GM12878 (cell line): ENCODE results near the gene GTF3A. TPM values are rescaled to one million over a fixed set of nuclear protein-coding genes. Genes with fewer than 3 reads are reported as not detected.

Experiments
- CEBPB ChIP-seq, 2 experiments: fragments of 150-350 bp in 1 of 2; IDR thresholded peaks; 2 replicates each; pipeline ENCODE4 v1.6.1; 2012 to 2014; ENCODE audit warnings: low read depth in 2 of 2, low read length in 2 of 2, borderline replicate concordance in 1 of 2, inconsistent platforms in 1 of 2
- CREM ChIP-seq: IDR thresholded peaks from 2 replicates; pipeline ENCODE4 v1.6.1; 2014; ENCODE audit warnings: antibody characterized with exemption, low read depth
- LARP7 ChIP-seq: fragments of 450-650 bp; IDR thresholded peaks from 2 replicates; pipeline ENCODE4 v1.6.1; 2017; ENCODE audit warnings: mild to moderate bottlenecking
- MEF2A ChIP-seq: IDR thresholded peaks from 2 replicates; pipeline ENCODE4 v1.6.1; 2011; ENCODE audit warnings: low read depth, mild to moderate bottlenecking, low read length, moderate library complexity; ENCODE audit not compliant: insufficient read depth
- MYB ChIP-seq: fragments of 150-350 bp; IDR thresholded peaks from 2 replicates; pipeline ENCODE4 v1.6.1; 2014; ENCODE audit warnings: mild to moderate bottlenecking, low read depth, low read length, borderline replicate concordance
- PML ChIP-seq: IDR thresholded peaks from 2 replicates; pipeline ENCODE4 v1.6.1; 2012; ENCODE audit warnings: low read length, inconsistent platforms
- POLR2AphosphoS2 ChIP-seq: IDR thresholded peaks from 2 replicates; pipeline ENCODE4 v1.6.1; 2011; ENCODE audit warnings: low read depth, mild to moderate bottlenecking, low read length, improper control_type of control experiment, moderate library complexity
- TCF7 ChIP-seq: IDR thresholded peaks from 2 replicates; pipeline ENCODE4 v1.6.1; 2014; ENCODE audit warnings: antibody characterized with exemption, borderline replicate concordance
- polyA plus RNA-seq, 11 experiments: library from polyadenylated mRNA; depleted of rRNA in 4 of 11; unstranded in 6 of 11; stranded (reverse) in 5 of 11; fragments of >200 nt; fragmentation: Nextera tagmentation in 4 of 11; fragmentation: Illumina TruSeq in 1 of 11; extraction: Ambion mirVana in 4 of 11; extraction: Trizol in 1 of 11; gene quantifications; 1 replicate in 1 of 11; 2 replicates in 10 of 11; pipeline versions ENCODE4 v1.2.1 to v1.2.3, GENCODE V29; 2011 to 2016; ENCODE audit warnings: inconsistent platforms in 2 of 11, missing spikeins in 2 of 11, low read depth in 1 of 11
- total RNA-seq, 4 experiments: library from RNA; depleted of rRNA in 3 of 4; stranded (reverse); fragments of >200 nt in 3 of 4; fragmentation: Illumina TruSeq in 1 of 4; extraction: Trizol in 1 of 4; gene quantifications; 2 replicates each; pipeline versions ENCODE4 v1.2.1 to v1.2.3, GENCODE V29; 2013 to 2021
- TF ChIP-seq, protein P1 (sequence below): fragments of 450-650 bp; IDR thresholded peaks from 2 replicates; pipeline ENCODE4 v1.6.1; 2017; ENCODE audit warnings: borderline replicate concordance
- TF ChIP-seq, protein P2 (sequence below): fragments of 450-650 bp; IDR thresholded peaks from 2 replicates; pipeline ENCODE4 v1.6.1; 2017; ENCODE audit warnings: mild to moderate bottlenecking, moderate library complexity

GTF3A gene
- total and polyA plus RNA-seq, 10 of the 15 experiments (the other 5 are each of a cell fraction or from before 2014, with no cell fraction given) = 74.2 to 524 (median 216) TPM

DNA sequence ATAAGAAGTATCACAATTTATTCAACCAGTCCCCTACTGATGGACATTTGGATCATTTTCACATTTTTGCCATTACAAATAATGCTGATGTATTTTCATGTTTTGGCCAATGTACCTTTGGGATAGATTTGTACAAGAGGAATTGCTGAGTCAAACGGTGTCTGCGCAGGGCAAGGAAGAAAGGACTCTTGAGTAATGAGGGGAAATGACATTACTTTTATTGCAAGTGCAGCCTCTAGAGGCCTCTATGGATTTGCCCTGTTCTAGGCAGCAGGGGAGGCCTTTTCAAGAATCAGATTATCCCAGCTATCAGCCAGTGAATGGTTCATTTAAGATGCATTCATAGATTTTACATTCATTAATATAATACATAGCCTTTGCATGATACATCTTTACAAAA is 32.9 kb upstream of the GTF3A start (continued):
- no peak for TF ChIP-seq PML
- no peak for TF ChIP-seq MEF2A
- TF ChIP-seq MYB = no peak
- TF ChIP-seq LARP7 = no peak
- TF ChIP-seq TCF7 = no peak
- TF ChIP-seq CREM = no peak
- TF ChIP-seq, protein P1, sequence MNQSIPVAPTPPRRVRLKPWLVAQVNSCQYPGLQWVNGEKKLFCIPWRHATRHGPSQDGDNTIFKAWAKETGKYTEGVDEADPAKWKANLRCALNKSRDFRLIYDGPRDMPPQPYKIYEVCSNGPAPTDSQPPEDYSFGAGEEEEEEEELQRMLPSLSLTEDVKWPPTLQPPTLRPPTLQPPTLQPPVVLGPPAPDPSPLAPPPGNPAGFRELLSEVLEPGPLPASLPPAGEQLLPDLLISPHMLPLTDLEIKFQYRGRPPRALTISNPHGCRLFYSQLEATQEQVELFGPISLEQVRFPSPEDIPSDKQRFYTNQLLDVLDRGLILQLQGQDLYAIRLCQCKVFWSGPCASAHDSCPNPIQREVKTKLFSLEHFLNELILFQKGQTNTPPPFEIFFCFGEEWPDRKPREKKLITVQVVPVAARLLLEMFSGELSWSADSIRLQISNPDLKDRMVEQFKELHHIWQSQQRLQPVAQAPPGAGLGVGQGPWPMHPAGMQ = no peak
- TF ChIP-seq CEBPB (IDR thresholded peaks at IDR 0.05; ENCODE audit: borderline replicate concordance in 1 of 2, low read depth in 2 of 2, low read length in 2 of 2) = no peak
- TF ChIP-seq POLR2AphosphoS2 = no peak
- TF ChIP-seq, protein P2, sequence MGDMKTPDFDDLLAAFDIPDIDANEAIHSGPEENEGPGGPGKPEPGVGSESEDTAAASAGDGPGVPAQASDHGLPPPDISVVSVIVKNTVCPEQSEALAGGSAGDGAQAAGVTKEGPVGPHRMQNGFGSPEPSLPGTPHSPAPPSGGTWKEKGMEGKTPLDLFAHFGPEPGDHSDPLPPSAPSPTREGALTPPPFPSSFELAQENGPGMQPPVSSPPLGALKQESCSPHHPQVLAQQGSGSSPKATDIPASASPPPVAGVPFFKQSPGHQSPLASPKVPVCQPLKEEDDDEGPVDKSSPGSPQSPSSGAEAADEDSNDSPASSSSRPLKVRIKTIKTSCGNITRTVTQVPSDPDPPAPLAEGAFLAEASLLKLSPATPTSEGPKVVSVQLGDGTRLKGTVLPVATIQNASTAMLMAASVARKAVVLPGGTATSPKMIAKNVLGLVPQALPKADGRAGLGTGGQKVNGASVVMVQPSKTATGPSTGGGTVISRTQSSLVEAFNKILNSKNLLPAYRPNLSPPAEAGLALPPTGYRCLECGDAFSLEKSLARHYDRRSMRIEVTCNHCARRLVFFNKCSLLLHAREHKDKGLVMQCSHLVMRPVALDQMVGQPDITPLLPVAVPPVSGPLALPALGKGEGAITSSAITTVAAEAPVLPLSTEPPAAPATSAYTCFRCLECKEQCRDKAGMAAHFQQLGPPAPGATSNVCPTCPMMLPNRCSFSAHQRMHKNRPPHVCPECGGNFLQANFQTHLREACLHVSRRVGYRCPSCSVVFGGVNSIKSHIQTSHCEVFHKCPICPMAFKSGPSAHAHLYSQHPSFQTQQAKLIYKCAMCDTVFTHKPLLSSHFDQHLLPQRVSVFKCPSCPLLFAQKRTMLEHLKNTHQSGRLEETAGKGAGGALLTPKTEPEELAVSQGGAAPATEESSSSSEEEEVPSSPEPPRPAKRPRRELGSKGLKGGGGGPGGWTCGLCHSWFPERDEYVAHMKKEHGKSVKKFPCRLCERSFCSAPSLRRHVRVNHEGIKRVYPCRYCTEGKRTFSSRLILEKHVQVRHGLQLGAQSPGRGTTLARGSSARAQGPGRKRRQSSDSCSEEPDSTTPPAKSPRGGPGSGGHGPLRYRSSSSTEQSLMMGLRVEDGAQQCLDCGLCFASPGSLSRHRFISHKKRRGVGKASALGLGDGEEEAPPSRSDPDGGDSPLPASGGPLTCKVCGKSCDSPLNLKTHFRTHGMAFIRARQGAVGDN = no peak
